GM21390 (cell line): ENCODE results near the gene ITPK1.
A peak's percentile ranks its signal among the peaks of the same experiment; 100 is the strongest.

Experiments used
- ATAC-seq: cut with Tn5 transposase; IDR thresholded peaks from one replicate; pipeline ENCODE4 v1.9.1; 2021; ENCODE audit not compliant: unreplicated experiment

ITPK1 gene

GRCh38 chr14:92958373-92959188, 157.1 kb downstream of the ITPK1 start:
- no peak for ATAC-seq

- no peak for ATAC-seq
These were observed 158.8 kb downstream of the ITPK1 start for GRCh38 chr14:92956961-92957360.

DNA sequence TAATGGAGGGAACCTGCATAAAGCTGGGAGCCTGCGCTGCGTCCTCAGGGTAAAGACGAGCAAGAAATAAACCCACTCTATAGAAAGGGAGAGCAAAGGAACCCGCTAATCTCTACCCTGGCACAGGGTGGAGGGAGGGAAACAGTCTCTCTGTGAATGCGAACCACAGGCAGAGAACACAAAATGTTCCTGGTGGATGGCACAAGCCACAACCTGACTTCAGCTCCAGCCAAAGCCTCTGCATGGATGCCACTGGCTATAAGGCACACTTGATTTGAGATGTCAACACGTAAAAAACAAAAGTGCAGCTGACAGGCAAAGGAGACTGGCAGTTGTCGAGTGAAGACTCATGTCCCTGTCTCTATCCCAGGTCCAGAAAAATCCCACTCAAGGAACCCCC, 160.3 kb downstream of the ITPK1 start:
- ATAC-seq: no peak

DNA sequence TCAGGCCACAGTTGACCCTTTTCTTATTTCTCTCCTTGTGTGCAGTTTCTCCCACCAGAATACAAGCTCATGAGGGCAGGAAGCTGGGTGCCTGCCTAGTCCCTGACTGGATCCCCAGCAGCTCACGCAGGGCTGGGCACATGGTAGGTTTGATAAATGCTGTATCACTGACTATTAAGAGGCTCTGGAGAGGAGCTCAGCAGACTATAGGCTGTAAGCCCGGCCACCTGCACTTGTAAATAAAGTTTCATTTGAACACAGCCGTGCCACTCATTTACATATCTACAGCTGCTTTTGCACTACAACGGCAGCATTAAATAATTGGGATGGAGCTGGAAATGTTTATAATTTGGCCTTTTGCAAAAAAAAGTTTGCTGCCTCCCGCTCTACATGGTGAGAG, 160.8 kb downstream of the ITPK1 start:
- no peak for ATAC-seq

GRCh38 chr14:92953526-92953925, 162.2 kb downstream of the ITPK1 start:
- ATAC-seq: no peak

GRCh38 chr14:92952481-92953298, 163.0 kb downstream of the ITPK1 start:
- no peak for ATAC-seq

DNA sequence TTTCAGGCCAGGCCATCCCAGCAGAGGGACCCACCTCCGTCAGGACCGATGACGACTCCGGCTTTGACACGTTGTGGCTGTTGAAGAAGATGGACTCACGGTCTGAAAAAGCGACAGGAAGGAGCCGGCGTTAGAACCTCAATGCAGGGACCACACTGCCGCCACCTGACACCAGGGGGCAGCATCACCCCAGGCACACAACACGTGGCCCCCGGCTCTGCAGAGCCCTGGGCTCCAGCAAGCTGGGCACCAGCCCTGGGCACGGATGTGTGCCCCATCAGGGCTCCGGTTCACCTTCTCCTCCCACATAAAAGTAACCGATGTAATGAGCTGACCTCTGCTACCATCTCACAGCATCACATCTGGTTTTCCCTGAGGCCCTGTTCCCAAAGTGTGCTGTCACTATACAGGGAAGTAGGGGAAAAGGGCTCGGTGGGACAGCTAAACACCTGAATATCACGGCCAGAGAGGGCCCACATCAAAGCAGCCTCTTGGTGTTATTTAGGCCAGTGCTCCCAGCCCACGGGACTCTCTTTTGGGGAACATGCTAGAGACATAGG, 163.7 kb downstream of the ITPK1 start:
- peak; percentile 78 for ATAC-seq

DNA sequence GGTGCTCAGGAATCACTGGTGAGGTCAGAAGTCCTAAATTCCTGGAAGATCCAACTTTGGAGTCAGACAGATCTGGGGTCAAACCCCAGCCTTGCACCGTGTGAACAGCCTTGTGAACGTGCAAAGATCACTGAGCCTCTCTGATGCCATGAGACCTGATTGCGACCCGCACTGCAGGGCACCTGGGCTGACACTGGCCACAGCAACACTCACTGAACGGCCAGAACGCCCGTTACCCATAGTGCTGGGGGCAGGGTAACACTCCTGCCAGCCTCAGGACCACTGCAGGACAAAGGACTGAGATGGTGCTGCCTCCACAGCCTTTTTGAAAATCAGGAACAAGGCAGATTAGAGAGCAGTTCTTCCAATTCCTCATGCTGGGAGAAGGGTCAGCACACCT, 164.5 kb downstream of the ITPK1 start:
- no peak for ATAC-seq

DNA sequence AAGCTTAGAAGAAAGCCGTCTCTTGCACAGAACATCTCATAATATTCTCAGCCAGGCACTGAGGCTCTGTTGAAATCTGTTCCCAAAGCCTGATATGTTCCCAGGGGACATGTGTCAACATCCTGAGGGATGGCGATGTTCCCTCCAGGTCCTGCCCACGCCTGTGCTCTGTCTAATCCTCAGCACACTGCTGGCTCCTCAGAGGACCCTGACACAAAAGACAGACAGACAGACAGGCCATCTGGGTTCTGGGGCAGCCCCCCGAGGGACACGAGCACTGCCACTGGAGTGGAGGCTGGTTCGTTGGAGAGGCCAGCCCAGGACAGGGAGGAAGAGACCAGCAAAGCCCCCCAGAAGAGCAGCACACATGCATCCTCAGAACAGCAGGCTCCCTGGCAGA, 165.0 kb downstream of the ITPK1 start:
- ATAC-seq: no peak

DNA sequence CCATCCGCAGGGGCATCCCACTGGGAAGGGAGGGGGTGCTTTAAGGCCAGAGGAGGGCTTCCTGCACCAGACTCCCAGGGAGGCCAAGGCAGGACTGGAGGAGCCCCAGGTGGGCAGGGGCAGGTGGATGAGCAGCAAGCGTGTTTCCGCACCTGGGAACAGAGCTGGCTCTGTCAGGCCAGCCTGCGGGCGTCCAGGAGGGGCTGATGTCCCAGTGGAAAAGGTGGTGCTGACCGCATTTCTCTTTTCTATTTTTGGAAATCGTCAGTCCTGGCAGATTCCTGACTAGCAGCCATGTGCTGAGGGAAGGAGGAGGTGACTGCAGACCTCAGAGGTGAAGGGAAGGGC, 165.6 kb downstream of the ITPK1 start:
- ATAC-seq: no peak

DNA sequence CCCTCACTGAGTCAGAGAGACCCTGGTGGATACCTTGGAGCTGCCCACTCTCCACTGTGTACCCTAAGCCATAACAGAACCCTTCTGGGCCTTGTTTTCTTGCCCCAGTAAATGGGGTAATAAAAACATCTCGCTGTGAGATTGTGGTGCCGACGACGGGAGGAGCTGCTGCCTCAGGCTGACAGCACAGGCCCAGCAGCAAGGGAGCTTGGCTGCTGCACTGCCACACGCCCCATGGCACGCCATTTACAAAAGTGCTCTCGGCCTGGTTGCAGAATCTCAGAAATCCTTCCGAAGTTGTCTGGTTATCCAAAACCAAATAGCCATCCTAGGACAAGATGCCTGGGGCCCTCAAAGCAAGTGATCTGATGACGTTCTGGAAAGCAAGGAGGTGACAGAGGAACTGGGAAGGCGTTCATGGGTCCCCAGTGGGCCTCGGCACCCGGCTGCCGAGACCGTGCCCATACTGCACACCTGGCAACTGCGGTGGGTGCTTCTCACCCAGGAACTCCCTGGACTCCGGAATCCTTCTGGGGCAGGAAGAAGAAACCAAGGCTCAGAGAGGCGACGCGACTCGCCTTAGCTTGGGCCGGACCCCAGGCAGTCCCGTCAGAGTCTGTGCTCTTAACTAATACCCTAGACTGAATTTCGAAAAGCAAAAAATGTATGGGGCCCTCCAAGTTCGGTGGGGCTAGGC, 166.1 kb downstream of the ITPK1 start:
- no peak for ATAC-seq

GRCh38 chr14:92948647-92949046, 167.1 kb downstream of the ITPK1 start:
- ATAC-seq: no peak

DNA sequence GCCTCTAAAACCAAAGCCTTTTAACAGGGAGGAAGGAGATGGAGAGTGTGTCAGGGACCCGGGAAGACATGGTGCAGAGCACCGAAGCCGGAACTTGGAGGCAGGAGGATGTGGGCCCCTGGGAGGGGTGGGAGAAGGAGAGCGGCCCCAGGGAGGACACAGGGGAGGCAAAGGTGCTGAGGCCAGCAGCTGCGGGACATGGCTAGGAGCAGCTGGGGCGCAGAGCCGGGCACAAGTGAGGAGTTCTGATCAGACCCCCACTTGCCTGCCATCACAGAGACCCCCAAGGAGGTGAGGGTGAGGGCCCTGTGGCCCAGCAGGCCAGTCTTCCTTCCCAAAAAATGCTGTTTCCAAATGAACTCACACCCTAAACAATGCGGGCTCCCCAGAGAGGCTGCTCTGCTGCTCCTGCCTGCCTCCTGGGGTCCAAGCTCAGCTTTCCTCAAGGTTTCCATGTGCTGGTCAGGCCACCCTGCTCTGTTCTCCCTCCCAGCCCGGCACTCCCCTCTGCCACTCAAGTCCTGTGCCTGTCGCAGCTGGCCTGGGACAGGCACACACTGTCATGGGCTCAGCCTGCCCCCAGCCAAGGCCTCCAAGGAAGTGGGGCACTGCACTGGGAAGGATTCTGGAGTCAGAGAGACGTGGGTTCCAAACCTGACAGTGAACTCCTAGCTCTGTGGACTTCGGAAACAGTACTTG, 168.7 kb downstream of the ITPK1 start:
- no peak for ATAC-seq

- no peak for ATAC-seq
These were observed 169.5 kb downstream of the ITPK1 start for GRCh38 chr14:92945959-92946846.

DNA sequence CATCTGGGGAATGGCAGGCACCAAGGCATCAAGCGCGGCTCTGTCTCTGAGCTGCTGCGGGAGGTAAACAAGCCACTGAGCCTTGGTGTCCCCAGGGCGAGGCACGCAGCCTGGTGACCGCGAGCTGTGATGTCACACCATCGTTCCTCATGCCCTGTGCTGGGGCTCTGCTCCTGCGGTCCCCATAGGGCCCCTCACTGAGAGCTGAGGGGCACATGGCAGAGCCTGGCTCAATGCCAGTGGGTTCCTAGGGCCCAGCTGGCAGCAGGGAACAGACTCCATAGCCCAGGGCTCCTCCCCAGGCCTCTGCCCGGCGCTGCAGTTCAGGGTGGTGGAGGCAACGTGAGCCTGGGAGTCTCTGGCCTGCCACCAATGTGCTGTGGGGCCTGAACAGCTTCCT, 170.2 kb downstream of the ITPK1 start:
- ATAC-seq: no peak

DNA sequence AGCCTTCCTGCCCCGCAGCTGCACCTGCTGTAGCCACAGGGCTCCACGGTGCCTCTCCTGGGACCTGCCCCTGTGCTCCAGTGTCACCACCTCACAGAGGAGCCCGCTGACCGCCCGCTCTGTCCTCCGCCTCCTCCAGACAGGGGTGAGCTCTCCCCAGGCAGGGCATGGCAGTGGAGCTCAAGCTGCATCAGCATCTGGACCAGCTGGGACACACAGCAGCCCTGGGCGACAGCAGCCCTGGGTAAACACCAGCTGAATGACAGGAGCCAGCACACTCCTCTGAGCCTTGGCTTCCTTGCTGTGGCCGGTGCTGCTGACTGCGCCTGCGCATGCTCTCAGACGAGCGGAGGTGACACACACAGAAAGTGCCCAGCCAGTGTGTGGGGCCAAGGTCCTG, 170.7 kb downstream of the ITPK1 start:
- ATAC-seq: no peak

DNA sequence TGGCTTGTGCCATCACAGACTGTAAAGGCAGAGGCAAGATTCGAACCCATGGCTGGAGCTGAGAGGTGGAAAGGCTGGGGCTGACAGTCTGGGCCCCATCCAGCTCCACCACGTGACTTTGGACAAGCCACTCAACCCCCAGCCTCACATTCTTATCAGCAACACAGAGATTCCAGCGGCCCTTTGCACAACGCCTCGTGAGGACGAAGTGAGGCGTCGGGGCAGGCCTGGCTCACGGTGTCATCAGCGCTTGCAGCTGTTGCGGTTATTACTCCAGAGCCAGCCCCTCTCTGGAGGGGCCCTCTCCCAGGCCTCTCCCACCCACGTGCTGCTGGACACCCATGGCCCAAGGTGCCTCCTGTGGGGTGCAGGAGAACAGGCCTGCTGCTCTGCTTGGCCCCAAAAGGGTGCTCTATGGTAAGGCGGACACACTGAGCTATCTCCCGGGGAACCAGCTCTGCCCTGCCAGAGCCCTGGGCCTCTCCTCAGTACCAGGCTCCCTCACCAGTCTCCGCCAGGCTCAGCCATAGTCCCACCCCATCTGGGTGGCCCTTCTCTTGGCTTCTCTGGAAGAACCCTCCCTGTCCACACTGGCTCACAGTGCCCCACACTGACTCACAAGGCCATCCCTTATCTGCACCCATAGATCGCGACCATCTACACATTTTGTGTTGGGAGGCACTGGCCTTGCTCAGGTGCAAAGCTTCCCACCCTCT, 171.7 kb downstream of the ITPK1 start:
- no peak for ATAC-seq

- ATAC-seq: no peak
These were observed 172.6 kb downstream of the ITPK1 start for GRCh38 chr14:92942976-92943710.

- no peak for ATAC-seq
These were observed 173.1 kb downstream of the ITPK1 start for GRCh38 chr14:92942576-92942975.
